ENCODE results near the gene WDR75. TPM values are rescaled to one million over a fixed set of nuclear protein-coding genes. Genes with fewer than 3 reads are reported as not detected.

WDR75 gene
- 44.1 and 79.6 TPM in 2 replicates for total RNA-seq (2014; rRNA removed; shearing (Covaris generic))
- total RNA-seq (2022): 53.6 and 55.7 TPM in 2 replicates
- Bru-seq, nascent RNA: percentile 95 among the genes with signal in this experiment
- BruChase-seq, experiment 1, labeled RNA remaining after a 6-hour chase: percentile 86 among the genes with signal in this experiment
- BruChase-seq, experiment 2, labeled RNA remaining after a 2-hour chase: percentile 94 among the genes with signal in this experiment
- long read RNA-seq, transcript WDR75-201 (21 exons, 2,701 nt): major isoform, 63 of 84 reads
- long read RNA-seq, partial matches to known transcripts: 12 of 84 reads
- long read RNA-seq, other reads (novel, unspliced or antisense): 8 of 84 reads

GRCh38 chr2:189440947-189441708 lies at the start of gene WDR75:
WDR75 (plus strand) TSS chr2:189441474; CDS start chr2:189441493, 19 bp downstream.
- peak within 1 kb of the TSS; percentile 88 for H2AFZ ChIP-seq (ENCODE audit: low read length)
- TF ChIP-seq EZH2phosphoT487 (IDR thresholded peaks at IDR 0.05; ENCODE audit: borderline replicate concordance, low read depth, low read length) (no peak), CTCF (conservative IDR thresholded peaks at IDR 0.05; ENCODE audit: low read length) (no peak)
- peak; percentile 95 for DNase-seq (ENCODE audit: low spot score)
- H3K9me3 ChIP-seq (ENCODE audit: low read length): 0 out of 2 replicates have a peak, but pooled peaks cover 3% of the 10 kb centered on the region
- H4K20me1 ChIP-seq (ENCODE audit: insufficient read depth, low read length): peaks cover 11% of the 10 kb centered on the region; the same call in 1 of the 2 replicates
- intact Hi-C loops (cut with micrococcal nuclease; ENCODE audit: unreplicated experiment): loop anchor here (1.0 to 10.0 kb wide), 5 partner anchors 220 to 1441 kb away; partner anchors contain the start of genes ASNSD1, GLS, HIBCH and ORMDL1
- peak within 1 kb of the TSS; percentile 71 for H3K27ac ChIP-seq (ENCODE audit: low read depth, low read length, poor library complexity, severe bottlenecking)
- H3K4me3 ChIP-seq (ENCODE audit: low read depth, low read length, poor library complexity, severe bottlenecking): peak within 1 kb of the TSS; percentile 76
- no TSS peak for BruUV-seq (replicated peaks)
- POLR2A ChIA-PET: interaction anchor here (0.6 to 3.7 kb wide), 9 partner anchors 9 to 512 kb away, joined by 3 to 35 read pairs (median 5); no protein-coding TSS in a partner anchor
- H3K4me2 ChIP-seq (ENCODE audit: low read length): peak within 1 kb of the TSS; percentile 82
- H3K79me2 ChIP-seq (ENCODE audit: insufficient read depth, low read depth, low read length): peaks cover 49% of the 10 kb centered on the region
- peaks cover 26% of the 10 kb centered on the region for H3K4me1 ChIP-seq (ENCODE audit: insufficient read depth, low read length, poor library complexity, severe bottlenecking)
- CTCF ChIA-PET (ENCODE audit: unreplicated experiment): no interaction called here
- no peaks in the 10 kb centered on the region for H3K9me2 ChIP-seq (ENCODE audit: insufficient read depth, low read length)
- peaks cover 37% of the 10 kb centered on the region for H3K36me3 ChIP-seq (ENCODE audit: insufficient read depth, low read length)

DNA sequence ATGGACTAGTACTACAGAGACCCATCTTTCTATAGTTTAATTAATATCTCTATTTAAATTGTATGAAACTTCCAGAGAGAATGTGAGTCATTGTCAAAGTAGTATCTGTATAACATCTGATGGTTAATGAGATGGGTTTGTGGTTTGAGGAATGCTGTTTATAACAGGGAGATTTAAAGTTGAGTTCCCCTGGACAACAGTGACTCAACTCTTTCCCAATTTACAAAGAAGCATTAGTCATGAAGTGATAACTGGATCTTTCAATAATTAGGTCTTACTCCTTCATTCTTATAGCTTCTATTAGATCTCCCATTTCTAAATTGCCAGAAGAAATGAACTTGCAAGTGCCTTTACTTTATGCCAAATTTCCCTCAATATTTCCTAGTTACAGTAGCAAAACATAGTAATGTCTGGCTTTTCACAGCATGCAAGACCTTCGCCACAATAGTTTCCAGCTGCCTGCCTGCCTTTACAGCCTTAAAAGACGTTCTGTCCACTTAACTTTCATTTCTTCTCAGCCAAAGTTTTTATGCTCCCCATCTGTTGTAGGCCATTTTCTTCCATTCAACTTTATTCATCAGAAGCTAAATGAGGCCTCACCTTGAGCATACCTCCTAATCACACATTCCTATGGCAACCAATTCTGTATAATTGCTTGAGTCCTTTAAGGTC lies 47.7 kb upstream of the WDR75 start:
- intact Hi-C loops (cut with micrococcal nuclease; ENCODE audit: unreplicated experiment): no loop called here
- Histone ChIP-seq H3K79me2 (ENCODE audit: insufficient read depth, low read depth, low read length) (no peaks in the 10 kb centered on the region), H3K9me3 (ENCODE audit: low read length) (no peaks in the 10 kb centered on the region), H3K9me2 (ENCODE audit: insufficient read depth, low read length) (no peaks in the 10 kb centered on the region), H3K27ac (ENCODE audit: low read depth, low read length, poor library complexity, severe bottlenecking) (no peak overlapping the region), H3K36me3 (ENCODE audit: insufficient read depth, low read length) (no peaks in the 10 kb centered on the region), H4K20me1 (ENCODE audit: insufficient read depth, low read length) (no peaks in the 10 kb centered on the region), H2AFZ (ENCODE audit: low read length) (no peak overlapping the region), H3K4me2 (ENCODE audit: low read length) (no peak overlapping the region), H3K4me3 (ENCODE audit: low read depth, low read length, poor library complexity, severe bottlenecking) (no peak overlapping the region), H3K4me1 (ENCODE audit: insufficient read depth, low read length, poor library complexity, severe bottlenecking) (no peaks in the 10 kb centered on the region)
- ChIA-PET POLR2A (interaction anchor here (0.5 kb wide), 1 partner anchor 99 kb away, joined by 7 read pairs; no protein-coding TSS in a partner anchor), CTCF (ENCODE audit: unreplicated experiment) (no interaction called here)
- no peak for DNase-seq (ENCODE audit: low spot score)
- no TSS peak for BruUV-seq (replicated peaks)
- TF ChIP-seq CTCF (conservative IDR thresholded peaks at IDR 0.05; ENCODE audit: low read length) (no peak), EZH2phosphoT487 (IDR thresholded peaks at IDR 0.05; ENCODE audit: borderline replicate concordance, low read depth, low read length) (no peak)

Measured in OCI-LY7 (cell line).